GM21619 (cell line): ENCODE data around the gene FABP2.
"Not testable (repeated sequence)": the region's sequence is repeated elsewhere in the genome, so short reads cannot be mapped to it uniquely, and the experiment has no call there.

Source experiments
- ATAC-seq: cut with Tn5 transposase; IDR thresholded peaks from one replicate; pipeline ENCODE4 v1.9.1; 2021; ENCODE audit not compliant: unreplicated experiment

Gene FABP2

DNA sequence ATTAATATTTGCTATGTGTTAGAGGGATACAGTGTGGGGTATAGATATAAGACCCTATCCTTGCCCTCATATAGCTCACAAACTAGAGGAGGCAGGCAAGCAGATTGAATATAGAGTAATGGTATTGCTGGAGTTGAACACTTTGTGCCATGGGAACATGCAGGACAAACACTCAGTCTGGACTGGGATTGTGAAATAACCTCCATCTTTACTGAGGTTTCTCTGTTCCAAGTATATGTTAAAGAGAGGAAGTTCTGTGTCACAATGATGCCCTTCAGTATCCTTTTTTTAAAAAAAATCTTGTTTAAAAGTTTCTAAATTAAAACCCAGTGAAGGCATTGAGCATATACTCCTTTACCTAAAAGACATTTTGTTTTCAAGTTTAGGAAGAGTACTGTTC is 8.7 kb downstream of the FABP2 start:
- ATAC-seq: no peak

DNA sequence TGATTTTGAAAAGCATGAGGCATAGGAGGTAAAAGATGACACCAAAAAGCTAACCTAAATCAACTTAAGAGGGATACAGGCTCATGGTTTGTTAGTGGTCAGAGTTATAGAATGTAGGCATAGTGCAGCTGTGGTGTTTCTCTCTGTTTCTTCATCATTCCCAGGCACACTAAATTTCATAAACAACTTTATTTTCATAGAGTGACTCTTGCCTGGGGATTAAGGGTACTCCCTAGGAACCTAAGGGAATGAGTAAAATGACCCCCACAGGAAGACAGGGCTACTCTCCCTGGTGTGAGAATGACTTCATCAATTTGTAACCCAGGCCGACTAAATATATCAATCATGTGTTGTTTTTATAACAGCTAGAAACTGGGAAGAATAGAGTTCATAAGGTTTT is 11.1 kb downstream of the FABP2 start:
- no peak for ATAC-seq

DNA sequence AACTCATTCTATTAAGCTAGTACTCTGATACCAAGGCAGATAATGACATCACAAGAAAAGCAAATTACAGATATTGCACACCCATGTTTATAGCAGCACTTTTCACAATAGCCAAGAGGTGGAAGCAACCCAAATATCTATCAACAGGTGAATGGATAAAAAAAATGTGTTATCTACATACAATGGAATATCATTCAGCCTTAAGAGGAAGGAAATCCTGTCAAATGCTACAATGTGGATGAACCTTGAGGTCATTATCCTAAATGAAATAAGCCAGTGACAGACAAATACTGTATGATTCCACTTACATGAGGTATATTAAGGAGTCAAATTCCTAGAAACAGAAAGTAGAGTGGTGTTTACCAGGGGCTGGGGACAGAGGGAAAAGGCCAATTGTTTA is 14.3 kb downstream of the FABP2 start:
- ATAC-seq: no peak

DNA sequence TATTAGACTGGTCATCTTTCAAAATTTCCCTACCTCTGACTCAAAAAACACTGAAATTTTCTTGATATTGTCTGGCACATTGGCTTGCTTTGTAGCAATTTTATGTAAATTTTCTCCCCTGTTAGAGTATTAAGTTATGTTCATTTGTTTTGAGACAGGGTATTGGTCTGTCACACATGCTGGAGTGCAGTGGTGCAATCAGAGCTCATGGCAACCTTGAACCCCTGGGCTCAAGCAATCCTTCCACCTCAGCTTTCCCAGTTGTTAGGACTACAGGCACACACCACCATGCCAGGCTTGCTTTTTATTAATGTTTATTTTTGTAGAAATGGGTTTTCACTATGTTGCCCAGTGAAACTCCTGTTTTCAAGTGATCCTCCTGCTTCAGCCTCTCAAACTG is 17.5 kb downstream of the FABP2 start:
- no peak for ATAC-seq

DNA sequence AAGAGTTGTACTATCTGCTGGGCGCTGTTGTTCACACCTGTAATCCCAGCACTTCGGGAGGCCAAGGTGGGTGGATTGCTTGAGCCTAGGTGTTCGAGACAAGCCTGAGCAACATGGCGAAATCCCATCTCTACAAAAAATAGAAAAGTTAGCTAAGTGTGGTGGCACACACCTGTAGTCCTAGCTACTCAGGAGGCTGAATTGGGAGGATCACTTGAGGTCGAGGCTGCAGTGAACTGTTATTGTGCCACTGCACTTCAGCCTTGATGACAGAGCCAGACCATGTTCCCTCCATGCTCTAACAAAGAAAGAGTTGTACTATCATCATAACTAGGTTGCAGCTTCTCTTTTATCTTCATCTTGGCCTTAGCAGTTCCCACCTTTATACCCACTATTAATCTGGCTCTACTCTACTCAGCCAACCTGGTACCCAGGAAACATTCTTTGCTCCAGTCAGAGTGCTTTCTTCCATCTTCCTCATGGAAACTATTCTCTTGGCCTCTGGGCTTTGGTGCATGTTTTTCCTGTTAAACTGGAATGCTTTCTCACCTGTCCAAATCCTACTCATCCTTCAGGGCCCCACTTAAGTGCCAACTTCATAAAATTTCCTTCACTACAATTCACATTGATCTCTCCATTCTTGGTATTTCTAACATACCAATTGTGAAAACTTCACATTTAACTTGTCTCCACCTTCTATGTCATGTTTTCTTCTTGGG is 18.2 kb downstream of the FABP2 start:
- ATAC-seq: no peak

DNA sequence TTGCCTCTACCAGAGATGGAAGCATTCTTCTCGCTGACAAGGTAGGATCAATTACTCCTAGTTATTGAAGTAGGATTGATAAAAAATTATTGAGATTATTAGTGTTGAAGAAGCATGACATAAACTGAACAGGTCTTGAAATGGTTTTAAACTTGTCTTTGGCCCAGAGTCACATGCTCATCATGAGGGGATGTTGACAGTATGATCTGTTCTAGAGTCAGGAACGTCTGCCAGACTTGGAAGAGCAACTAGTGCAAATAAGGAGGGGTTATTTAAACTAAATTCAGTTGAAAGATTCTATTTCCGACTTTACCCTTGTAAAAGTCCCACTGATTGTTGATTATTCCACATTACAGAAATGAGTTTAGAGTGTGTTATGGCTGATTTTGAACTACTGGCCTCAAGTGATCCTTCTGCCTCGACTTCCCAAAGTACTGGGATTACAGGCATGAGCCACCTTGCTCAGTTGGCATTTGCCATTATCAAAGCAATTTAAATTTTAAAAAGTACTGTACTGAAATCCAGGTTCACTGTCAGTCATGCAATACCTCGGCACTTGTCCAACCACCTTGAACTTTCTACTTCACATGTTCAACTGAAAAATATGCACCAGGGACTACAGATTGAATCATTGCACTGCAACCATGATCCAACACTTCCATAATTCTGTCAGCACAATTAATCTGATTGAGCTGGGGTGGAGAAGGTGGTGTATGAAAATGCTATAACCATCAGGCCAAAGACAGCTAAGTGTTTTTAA is 19.7 kb downstream of the FABP2 start:
- ATAC-seq: no peak

DNA sequence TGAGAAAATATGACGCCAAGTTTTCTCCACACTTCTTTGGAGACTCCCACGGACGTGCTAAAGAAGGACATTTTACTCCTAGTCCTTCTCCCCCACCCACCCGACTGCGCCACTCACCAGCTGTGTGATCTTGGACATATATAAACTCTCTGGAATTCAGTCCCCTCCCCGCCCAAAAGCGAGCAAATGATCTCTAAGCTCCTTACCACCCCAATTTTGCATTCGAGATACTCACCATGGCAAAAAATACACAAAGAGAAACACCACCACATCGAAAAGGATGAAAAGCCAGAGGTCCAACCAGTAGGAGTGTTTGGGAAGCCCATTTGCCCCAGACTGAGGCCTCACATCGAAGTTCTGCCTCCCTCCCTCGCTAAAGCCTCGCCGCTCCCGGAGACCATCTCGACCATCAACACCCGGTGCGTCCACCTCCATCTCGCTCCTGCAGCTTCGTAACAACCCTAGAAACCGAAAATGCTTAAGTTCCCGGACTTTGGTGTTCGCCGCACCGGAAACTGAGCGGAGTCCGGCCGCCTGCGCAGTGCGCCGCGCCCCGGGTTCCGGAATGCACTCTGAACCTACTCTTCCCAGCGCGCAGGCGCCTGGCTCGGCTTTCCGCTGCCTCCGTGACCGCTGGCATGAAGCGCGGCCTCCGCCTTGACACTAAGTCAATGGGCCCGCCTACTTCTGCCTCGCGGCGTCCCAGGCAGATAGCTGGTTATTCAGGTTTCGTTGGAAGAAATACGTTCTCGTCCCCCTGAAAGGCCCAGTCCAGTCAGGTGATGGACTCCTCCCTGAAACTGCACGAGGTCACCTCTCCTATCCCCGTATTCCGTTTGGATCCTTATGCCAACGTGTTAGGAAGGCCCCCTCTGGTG is 21.6 kb downstream of the FABP2 start:
- ATAC-seq: peak; percentile 96

DNA sequence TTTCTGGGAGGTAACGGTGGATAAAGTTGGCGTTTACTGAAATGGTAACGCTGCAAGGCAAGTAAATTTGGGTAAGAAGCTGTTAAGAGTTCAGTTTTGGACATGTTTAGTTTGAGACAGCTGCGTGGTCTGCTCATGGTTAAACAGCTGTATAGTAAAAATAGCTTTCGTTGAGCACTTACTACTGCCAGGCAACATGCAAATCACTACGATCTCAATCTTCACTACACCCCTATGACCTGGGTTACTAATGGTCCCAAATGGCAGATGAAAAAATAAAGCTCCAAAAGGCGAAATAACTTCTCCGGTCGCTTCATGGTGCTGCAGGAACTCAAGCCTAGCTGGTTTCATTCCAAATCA is 22.2 kb downstream of the FABP2 start:
- peak; percentile 52 for ATAC-seq

DNA sequence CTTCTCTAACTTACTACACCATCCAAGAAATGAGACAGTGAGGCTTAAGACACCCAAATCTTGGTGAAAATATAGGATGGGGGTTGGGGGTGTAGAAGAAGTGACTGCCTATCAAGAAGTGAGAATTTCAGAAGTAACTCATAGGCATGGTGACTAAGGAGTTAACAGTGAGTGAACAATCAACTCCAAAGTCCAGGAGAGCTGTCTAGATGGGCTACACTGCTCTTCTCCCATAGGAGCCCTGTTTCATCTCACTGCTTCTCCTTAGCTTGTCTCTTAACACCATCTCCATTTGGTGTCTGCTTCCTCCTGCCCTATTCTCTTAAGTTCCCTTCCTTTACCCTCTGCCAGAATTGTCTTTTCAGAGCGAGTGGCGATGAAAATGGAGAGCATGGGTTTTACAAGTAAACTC is 22.7 kb downstream of the FABP2 start:
- no peak for ATAC-seq

DNA sequence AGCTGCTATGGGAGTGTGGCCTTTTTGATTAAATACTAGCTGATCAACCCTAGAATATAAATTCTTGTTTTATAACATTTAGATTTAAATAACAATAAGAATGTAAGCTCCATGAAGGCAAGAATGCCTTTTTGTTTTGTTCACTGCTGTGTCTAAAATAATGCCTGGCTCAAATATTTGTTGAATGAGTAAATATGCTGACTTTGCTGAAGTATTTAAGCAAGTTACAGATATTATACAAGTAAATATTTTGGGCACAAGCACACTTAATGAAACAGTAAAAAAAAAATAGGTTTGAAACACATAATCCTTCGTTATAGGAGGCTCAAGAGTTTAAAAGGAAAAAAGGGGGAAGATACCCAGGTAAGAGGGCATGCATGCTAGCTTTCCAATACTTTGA is 24.1 kb downstream of the FABP2 start:
- no peak for ATAC-seq

DNA sequence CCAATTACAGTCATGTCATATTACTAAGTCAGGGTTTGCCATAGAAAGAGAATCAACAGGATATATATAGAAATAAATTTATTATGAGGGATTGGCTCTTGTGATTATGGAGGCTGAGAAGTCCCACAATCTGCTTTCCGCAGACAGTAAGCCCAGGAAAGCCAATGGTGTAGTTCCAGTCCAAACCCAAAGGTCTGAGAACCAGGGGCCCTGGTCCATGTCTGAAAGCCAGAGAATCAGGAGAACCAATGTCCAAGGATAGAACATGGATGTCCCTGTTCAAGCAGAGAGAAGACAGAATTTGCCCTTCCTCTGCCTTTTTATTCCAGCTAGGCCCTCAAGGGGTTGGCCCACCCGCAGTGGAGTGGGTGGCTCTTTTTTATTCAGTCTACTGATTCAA is 25.6 kb downstream of the FABP2 start:
- ATAC-seq: no peak

DNA sequence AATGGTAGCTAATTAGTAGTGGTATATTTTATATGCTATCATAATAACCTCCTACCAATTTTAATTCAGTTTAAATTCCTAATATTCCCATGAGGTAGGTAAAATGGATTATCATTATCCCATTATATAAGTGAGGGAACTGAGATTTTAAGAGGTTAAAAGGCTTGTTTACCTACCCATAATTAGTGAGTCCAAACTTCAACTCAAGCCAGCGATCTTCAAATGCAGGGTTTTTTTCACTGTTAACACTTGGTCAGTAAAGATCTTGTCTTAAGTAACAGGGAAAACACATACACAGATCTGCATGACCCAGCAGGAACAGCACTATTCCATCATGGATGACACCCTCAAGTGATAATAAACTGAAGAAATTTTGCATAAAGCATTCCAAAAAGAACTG is 31.3 kb downstream of the FABP2 start:
- ATAC-seq: no peak

DNA sequence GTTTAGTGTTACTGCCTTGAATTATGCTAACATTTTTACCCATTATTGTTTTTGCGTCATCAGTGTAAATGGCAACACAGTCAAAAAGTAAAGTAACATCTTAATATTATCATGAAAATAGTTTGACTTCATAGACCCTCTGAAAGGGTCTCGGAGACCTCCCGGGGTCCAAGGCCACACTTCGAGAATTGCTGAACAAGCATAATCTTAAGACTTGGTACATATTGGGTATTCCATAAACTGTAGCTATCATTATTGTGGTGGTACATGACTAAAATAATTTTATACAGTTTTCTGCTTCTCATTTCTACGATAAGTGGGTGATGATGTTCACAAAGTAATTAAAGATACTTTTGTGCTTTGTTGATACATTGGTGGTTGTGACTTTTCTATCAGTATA is 32.6 kb downstream of the FABP2 start:
- ATAC-seq: no peak

DNA sequence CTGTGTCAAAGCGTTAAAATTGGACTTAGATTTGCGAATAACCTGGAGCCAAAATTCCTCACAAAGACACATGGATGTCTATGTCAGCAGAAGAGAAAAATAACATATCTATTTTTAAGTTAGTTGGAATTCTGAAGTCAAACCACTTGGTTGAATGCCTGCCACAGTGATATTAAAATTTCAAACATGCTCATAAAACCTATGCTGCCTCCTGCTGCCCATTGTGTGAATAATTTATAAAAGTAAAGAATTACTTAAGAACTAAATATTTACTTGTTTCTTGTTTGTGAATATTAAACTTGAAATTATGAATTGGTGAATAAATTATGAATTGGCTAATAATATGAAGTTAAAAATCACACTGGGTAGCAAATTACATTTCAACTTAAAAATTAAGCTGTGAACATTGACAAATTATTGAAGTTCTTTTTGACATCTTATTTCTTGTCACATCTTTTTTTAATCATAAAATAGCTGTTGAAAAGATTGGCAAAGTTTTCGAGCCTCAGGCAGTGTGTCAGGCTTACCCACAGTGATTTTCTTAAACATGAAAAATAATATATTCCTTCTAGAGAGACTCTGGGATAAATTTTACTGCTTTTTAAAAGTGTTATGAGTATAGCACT is 35.4 kb downstream of the FABP2 start:
- no peak for ATAC-seq

DNA sequence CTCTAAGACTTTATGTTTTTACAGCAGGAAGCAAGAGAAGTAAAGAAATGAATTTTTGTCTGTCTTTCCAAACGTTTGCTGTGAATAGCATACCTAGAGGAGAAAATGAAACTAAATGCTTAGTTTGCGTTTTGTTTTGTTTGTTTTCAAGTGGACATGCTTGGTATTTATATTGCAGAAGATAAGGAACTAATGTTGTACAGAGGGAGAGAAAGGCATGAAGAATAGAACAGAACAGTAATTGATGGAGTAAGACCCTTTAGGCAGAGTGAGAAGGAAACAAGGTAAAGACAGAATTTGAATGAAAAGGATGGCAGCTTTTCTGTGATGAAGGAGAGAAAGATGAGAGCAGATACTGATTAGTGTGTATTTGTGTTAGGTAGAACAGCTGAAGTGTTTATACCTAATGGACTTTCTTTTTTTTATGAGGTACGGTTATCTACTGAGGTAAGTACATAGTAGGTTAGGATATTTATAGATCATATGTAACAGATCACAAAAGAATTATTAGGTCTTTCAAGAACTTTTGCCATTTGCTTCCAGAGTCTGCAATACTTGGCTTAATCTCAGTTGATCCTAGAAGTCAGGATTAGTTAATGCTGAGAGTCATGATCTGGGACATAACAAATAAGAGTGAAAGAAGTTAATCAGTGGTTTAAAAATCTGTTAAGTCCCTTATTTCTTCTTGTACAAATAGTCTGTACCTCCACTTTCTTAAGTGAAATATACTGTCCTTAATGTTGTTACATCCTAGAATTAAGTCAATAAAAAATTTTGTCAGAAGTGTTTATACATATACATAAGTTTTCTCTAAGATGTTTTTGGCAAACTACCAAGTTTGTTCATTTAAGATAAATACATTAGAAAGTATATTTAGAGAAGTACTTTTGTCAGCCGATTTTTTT is 36.8 kb downstream of the FABP2 start:
- peak; percentile 71 for ATAC-seq

DNA sequence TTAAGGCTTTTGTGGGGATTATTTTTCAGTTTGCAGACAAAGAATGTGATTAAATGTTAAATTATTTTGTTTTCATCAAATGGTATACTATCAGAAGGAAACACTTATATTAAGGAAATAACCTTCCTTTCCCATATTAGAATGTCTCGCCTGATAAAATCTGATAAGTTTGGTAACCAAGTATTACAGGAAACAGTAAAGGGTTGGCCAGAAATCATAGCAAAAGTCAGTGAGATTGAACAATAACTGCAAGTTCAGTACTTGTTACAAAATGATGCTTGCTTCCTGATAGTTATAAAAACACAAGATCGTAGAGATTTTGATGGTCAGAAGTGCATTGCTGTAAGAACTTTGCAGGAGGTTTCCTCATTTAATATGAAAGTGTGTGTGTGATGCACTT is 40.5 kb downstream of the FABP2 start:
- ATAC-seq: no peak

DNA sequence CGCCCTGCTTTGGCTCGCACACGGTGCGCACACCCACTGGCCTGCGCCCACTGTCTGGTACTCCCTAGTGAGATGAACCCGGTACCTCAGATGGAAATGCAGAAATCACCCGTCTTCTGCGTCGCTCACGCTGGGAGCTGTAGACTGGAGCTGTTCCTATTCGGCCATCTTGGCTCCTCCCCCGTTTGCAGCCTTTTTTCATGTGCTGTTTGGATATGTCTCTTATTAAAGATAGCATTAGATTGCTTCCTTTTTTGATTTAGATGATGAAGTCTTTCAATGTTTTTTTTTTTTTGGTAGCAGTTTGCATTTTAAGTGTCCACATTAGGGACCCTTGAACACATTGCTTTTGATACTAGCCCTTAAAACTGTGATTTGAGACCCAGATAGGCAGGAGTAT is 42.0 kb downstream of the FABP2 start:
- ATAC-seq: not testable (repeated sequence)

DNA sequence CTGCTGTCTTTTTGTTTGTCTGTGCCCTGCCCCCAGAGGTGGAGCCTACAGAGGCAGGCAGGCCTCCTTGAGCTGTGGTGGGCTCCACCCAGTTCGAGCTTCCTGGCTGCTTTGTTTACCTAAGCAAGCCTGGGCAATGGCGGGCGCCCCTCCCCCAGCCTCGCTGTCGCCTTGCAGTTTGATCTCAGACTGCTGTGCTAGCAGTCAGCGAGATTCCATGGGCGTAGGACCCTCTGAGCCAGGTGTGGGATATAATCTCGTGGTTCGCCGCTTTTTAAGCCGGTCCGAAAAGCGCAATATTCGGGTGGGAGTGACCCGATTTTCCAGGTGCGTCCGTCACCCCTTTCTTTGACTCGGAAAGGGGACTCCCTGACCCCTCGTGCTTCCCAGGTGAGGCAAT is 42.4 kb downstream of the FABP2 start:
- ATAC-seq: not testable (repeated sequence)

DNA sequence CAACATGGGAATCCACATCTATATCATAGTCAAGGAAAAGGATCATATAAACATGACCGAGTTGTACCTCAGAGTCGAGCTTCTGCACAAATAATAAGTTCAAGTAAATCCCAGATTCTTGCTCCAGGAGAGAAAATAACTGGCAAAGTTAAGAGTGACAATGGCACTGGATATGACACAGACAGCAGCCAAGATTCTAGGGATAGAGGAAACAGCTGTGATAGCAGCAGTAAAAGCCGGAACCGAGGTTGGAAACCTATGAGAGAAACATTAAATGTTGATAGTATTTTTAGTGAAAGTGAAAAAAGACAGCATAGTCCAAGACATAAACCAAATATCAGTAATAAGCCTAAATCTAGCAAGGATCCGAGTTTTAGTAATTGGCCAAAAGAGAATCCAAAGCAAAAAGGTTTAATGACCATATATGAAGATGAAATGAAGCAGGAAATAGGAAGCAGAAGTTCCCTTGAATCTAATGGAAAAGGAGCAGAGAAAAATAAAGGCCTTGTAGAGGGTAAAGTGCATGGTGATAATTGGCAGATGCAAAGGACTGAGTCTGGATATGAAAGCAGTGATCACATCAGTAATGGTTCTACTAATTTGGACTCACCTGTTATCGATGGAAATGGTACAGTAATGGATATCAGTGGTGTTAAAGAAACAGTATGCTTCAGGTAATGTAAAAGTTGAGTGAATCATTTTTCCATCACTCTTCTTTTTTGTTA is 50.4 kb downstream of the FABP2 start:
- ATAC-seq: no peak

DNA sequence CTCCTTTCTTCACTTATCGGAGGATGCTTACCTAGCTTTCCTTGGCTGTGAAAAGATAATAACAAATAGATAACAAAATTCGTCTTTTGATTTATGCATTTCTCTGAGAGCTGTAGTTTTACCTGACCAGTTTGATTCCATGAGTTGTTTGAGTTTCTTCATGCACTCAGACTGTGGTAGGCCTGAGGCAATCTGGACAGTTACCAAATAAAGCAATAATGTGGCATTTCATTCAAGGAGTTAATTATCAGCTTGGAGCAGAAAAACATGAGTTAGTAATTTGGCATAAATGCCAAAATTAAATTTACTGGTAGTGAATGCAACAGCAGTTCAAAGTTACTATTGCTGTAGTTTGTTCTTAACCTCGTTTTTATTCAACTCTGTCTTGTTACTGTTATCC is 53.5 kb downstream of the FABP2 start:
- ATAC-seq: no peak
